ENCODE data around the gene MYL9. TPM values are rescaled to one million over a fixed set of nuclear protein-coding genes. Genes with fewer than 3 reads are reported as not detected.
"Not testable (repeated sequence)": the region's sequence is repeated elsewhere in the genome, so short reads cannot be mapped to it uniquely, and the experiment has no call there.

Gene MYL9
- total and polyA plus RNA-seq, 7 experiments from 2014 or later, result 0.29 to 2.4 (median 0.29) TPM; not detected in 4

DNA sequence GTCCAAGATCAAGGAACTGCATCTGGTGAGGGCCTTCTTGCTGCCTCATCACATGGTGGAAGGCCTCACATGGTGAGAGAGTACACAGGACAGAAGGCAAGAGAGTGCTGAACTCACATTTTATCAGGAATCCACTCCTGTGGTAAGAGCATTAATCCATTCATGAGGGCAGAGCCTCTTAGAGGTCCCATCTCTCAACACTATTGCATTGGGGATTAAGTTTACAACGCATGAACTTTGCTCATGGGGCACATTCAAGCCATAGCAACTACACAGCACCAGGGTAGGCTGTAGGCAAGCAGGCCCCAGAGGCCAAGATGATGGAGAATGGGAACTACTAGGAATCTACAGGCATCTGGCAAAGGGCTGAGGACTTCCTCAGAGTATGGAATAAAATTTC is 22.1 kb downstream of the MYL9 start:
- peak overlapping the region in 1 of 9 donors; percentile 21 for H3K27ac Mint-ChIP-seq
- H3K4me1 Mint-ChIP-seq, result peaks cover 0 to 5% (median 0%) of the 10 kb centered on the region in 7 donors
- no peaks in the 10 kb centered on the region for H3K27me3 Mint-ChIP-seq
- peaks cover 0 to 10% (median 4%) of the 10 kb centered on the region in 11 donors for H3K9me3 Mint-ChIP-seq
- Histone ChIP-seq H3K9me3 (ENCODE audit: control insufficient read depth in 2 of 3, low read length in 3 of 3) (no peaks in the 10 kb centered on the region), H3K27me3 (ENCODE audit: control insufficient read depth in 2 of 2, insufficient read depth in 2 of 2, low read length in 2 of 2) (no peaks in the 10 kb centered on the region), H3K4me1 (ENCODE audit: control insufficient read depth in 2 of 2, insufficient read depth in 2 of 2, low read length in 2 of 2) (peaks cover 0 to 10% of the 10 kb centered on the region in 2 donors), H3K4me3 (ENCODE audit: low read length) (no peak overlapping the region), H3K27ac (ENCODE audit: low read depth, low read length) (no peak overlapping the region), H3K36me3 (ENCODE audit: control insufficient read depth in 2 of 3, insufficient read depth in 3 of 3, low read length in 3 of 3) (no peaks in the 10 kb centered on the region)
- CTCF ChIA-PET, result no interaction called here
- no peak overlapping the region for H3K4me3 Mint-ChIP-seq
- peaks cover 0 to 13% (median 4%) of the 10 kb centered on the region in 5 donors for H3K36me3 Mint-ChIP-seq
- DNase-seq, result no peak
- POLR2A ChIA-PET, result no interaction called here
- intact Hi-C loops (cut with micrococcal nuclease), result no loop called here
- no peak for ATAC-seq

DNA sequence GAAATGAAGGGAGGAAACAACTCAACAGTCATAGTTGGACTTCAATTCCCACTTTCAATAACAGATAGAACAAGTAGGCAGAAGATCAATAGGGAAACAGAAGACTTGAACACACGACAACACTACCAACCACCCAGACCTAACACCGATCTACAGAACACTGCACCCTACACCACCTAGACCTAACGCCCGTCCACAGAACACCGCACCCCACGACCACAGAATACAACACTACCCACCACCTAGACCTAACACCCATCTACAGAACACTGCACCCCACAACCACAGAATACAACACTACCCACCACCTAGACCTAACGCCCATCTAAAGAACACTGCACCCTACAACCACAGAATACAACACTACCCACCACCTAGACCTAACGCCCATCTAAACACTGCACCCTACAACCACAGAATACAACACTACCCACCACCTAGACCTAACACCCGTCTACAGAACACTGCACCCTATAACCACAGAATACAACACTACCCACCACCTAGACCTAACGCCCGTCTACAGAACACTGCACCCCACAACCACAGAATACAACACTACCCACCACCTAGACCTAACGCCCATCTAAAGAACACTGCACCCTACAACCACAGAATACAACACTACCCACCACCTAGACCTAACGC is 22.9 kb downstream of the MYL9 start:
- ATAC-seq; H3K27ac ChIP-seq (ENCODE audit: low read depth, low read length); H3K27me3 Mint-ChIP-seq; H3K9me3 Mint-ChIP-seq; CTCF ChIA-PET; H3K4me1 Mint-ChIP-seq; H3K4me3 ChIP-seq (ENCODE audit: low read length); H3K9me3 ChIP-seq (ENCODE audit: control insufficient read depth in 2 of 3, low read length in 3 of 3); POLR2A ChIA-PET; intact Hi-C loops (cut with micrococcal nuclease); H3K4me3 Mint-ChIP-seq; H3K27me3 ChIP-seq (ENCODE audit: control insufficient read depth in 2 of 2, insufficient read depth in 2 of 2, low read length in 2 of 2); H3K36me3 ChIP-seq (ENCODE audit: control insufficient read depth in 2 of 3, insufficient read depth in 3 of 3, low read length in 3 of 3); DNase-seq: not testable (repeated sequence)
- Mint-ChIP-seq H3K36me3 (peaks cover 0 to 13% (median 4%) of the 10 kb centered on the region in 5 donors), H3K27ac (peak overlapping the region in 2 of 9 donors; percentile 12 to 75)
- H3K4me1 ChIP-seq (ENCODE audit: control insufficient read depth in 2 of 2, insufficient read depth in 2 of 2, low read length in 2 of 2), result peaks cover 0 to 10% of the 10 kb centered on the region in 2 donors

DNA sequence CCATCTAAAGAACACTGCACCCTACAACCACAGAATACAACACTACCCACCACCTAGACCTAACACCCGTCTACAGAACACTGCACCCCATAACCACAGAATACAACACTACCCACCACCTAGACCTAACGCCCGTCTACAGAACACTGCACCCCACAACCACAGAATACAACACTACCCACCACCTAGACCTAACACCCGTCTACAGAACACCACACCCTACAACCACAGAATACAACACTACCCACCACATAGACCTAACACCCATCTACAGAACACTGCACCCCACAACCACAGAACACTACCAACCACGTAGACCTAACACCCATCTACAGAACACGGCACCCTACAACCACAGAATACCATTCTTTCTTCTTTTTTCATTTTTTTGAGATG is 23.4 kb downstream of the MYL9 start:
- peak overlapping the region in 1 of 10 donors; percentile 1 for H3K4me3 Mint-ChIP-seq
- intact Hi-C loops (cut with micrococcal nuclease); DNase-seq; H3K9me3 ChIP-seq (ENCODE audit: control insufficient read depth in 2 of 3, low read length in 3 of 3); POLR2A ChIA-PET; H3K4me1 Mint-ChIP-seq; H3K36me3 ChIP-seq (ENCODE audit: control insufficient read depth in 2 of 3, insufficient read depth in 3 of 3, low read length in 3 of 3); ATAC-seq; H3K27me3 ChIP-seq (ENCODE audit: control insufficient read depth in 2 of 2, insufficient read depth in 2 of 2, low read length in 2 of 2); CTCF ChIA-PET; H3K9me3 Mint-ChIP-seq; H3K4me3 ChIP-seq (ENCODE audit: low read length); H3K27ac ChIP-seq (ENCODE audit: low read depth, low read length); H3K27me3 Mint-ChIP-seq: not testable (repeated sequence)
- peak overlapping the region in 2 of 9 donors; percentile 12 to 75 for H3K27ac Mint-ChIP-seq
- peaks cover 0 to 13% (median 4%) of the 10 kb centered on the region in 5 donors for H3K36me3 Mint-ChIP-seq
- peaks cover 0 to 10% of the 10 kb centered on the region in 2 donors for H3K4me1 ChIP-seq (ENCODE audit: control insufficient read depth in 2 of 2, insufficient read depth in 2 of 2, low read length in 2 of 2)

DNA sequence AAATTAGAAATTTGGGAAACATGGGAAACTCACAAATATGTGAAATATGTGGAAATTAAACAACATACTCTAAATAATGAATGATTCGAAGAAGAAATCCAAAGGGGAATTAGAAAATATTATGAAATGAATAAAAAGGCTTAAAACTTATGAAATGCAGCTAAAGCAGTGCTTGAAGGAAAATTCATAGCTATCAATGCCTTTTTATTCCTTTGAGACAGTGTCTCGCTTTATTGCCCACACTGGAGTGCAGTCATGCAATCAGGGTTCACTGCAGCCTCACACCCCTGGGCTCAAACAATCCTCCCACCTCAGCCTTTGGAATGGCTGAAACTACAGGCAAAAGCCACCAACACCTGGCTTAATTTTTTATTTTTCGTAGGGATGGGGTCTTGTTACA is 24.2 kb downstream of the MYL9 start:
- peaks cover 0 to 10% (median 4%) of the 10 kb centered on the region in 11 donors for H3K9me3 Mint-ChIP-seq
- intact Hi-C loops (cut with micrococcal nuclease), result no loop called here
- H3K4me1 Mint-ChIP-seq, result peaks cover 0 to 5% (median 0%) of the 10 kb centered on the region in 7 donors
- H3K4me3 Mint-ChIP-seq, result no peak overlapping the region
- no peaks in the 10 kb centered on the region for H3K27me3 ChIP-seq (ENCODE audit: control insufficient read depth in 2 of 2, insufficient read depth in 2 of 2, low read length in 2 of 2)
- POLR2A ChIA-PET, result interaction anchor here (0.5 kb wide), 1 partner anchor 57 kb away, joined by 3 read pairs; no protein-coding TSS in a partner anchor
- H3K36me3 ChIP-seq (ENCODE audit: control insufficient read depth in 2 of 3, insufficient read depth in 3 of 3, low read length in 3 of 3), result no peaks in the 10 kb centered on the region
- no peaks in the 10 kb centered on the region for H3K9me3 ChIP-seq (ENCODE audit: control insufficient read depth in 2 of 3, low read length in 3 of 3)
- no peak for DNase-seq
- peaks cover 0 to 10% of the 10 kb centered on the region in 2 donors for H3K4me1 ChIP-seq (ENCODE audit: control insufficient read depth in 2 of 2, insufficient read depth in 2 of 2, low read length in 2 of 2)
- H3K27me3 Mint-ChIP-seq, result no peaks in the 10 kb centered on the region
- H3K27ac ChIP-seq (ENCODE audit: low read depth, low read length), result no peak overlapping the region
- CTCF ChIA-PET, result no interaction called here
- ATAC-seq, result no peak
- peaks cover 0 to 13% (median 4%) of the 10 kb centered on the region in 5 donors for H3K36me3 Mint-ChIP-seq
- no peak overlapping the region for H3K4me3 ChIP-seq (ENCODE audit: low read length)
- H3K27ac Mint-ChIP-seq, result no peak overlapping the region

DNA sequence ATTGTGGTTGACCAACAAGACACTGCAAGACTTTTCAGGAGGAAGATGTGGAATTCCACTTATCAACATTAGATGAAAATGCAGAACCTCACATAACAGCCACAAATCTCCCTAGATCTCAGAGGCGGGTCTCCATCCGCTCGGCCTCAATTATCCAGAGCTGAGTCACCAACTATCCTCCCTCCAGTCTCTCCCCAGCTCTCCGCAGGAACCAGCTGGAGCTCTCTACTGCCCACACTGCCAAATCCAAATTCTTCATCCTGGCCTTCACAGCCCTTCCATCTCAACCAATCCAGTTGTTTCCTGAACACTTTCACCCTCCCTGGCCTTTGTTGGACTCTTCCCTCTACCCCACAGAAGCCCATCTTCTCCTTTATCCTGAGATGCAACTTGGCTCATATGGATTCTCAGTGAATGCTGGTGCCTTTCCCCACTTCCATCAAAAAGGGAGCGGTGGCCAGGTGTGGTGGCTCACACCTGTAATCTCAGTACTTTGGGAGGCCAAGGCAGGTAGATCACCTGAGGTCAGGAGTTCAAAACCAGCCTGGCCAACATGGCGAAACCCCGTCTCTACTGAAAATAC is 28.6 kb downstream of the MYL9 start:
- ATAC-seq (no peak), DNase-seq (no peak)
- H3K27ac Mint-ChIP-seq, result peak overlapping the region; percentile 10 to 99 (median 72)
- Histone ChIP-seq H3K4me3 (ENCODE audit: low read length) (no peak overlapping the region), H3K36me3 (ENCODE audit: control insufficient read depth in 2 of 3, insufficient read depth in 3 of 3, low read length in 3 of 3) (peaks cover 0 to 6% (median 0%) of the 10 kb centered on the region in 3 experiments), H3K9me3 (ENCODE audit: control insufficient read depth in 2 of 3, low read length in 3 of 3) (no peaks in the 10 kb centered on the region), H3K27ac (ENCODE audit: low read depth, low read length) (no peak overlapping the region), H3K4me1 (ENCODE audit: control insufficient read depth in 2 of 2, insufficient read depth in 2 of 2, low read length in 2 of 2) (peaks cover 6 to 17% of the 10 kb centered on the region in 2 donors), H3K27me3 (ENCODE audit: control insufficient read depth in 2 of 2, insufficient read depth in 2 of 2, low read length in 2 of 2) (no peaks in the 10 kb centered on the region)
- H3K4me3 Mint-ChIP-seq, result no peak overlapping the region
- no peaks in the 10 kb centered on the region for H3K27me3 Mint-ChIP-seq
- peaks cover 0 to 6% (median 2%) of the 10 kb centered on the region in 11 donors for H3K9me3 Mint-ChIP-seq
- ChIA-PET CTCF (no interaction called here), POLR2A (interaction anchor here (9.3 kb wide), 1 partner anchor 35 kb away, joined by 93 read pairs; the partner anchor contains the start of gene RAB5IF)
- H3K4me1 Mint-ChIP-seq, result peaks cover 16 to 24% (median 22%) of the 10 kb centered on the region in 7 donors
- H3K36me3 Mint-ChIP-seq, result peaks cover 0 to 5% (median under 1%) of the 10 kb centered on the region in 5 donors
- intact Hi-C loops (cut with micrococcal nuclease), result loop anchor here in 1 of 2 donors (10.0 kb wide), 1 partner anchor 1475 kb away; the partner anchor contains the start of gene TRPC4AP

DNA sequence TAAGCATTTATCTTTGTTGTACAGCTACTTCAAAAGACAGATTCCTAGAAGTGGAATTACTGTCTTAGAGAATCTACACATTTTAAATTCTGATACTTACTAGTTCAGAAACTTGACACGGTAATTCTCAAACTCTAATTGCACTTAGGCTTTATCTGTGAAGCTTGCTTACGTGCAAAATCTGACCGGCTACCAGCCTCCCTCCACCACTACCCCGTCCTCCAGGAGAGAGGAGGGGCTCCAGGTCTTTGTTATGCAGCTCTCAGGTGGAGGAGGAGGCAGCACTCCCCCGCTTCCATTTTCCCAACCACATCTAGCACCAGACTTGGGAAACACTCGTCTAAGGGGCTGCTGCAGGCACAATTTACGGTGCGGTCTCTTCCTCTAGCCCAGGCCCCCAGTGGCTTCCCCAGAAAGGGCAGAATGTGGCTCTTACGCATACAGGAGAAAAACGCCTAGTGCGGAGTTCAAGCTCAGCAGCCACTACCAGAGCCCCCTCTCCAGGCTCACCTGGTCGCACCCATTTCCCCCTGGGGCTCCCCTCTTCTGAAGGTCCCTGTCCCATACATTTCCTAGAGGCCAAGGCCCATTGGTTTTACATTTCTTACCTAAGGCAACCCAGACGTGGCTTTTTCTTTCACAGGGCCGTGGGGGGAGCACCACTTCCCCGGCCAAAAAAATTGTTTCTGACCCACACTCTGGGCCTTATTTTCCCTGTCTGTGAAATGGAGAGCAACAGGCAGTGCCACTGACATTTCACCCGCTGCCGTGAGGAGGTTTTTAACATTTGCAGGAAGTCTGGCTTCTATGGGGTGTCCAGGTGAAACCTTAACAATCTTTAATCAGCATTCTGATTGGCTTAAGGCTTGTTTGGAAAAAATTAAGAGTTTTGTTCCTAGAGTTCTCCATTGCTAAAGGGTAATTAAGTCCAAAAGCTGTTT is 30.5 kb downstream of the MYL9 start:
- no peaks in the 10 kb centered on the region for H3K9me3 ChIP-seq (ENCODE audit: control insufficient read depth in 2 of 3, low read length in 3 of 3)
- Mint-ChIP-seq H3K27ac (peak overlapping the region; percentile 96 to 100 (median 99)), H3K36me3 (peaks cover 0 to 14% (median 0%) of the 10 kb centered on the region in 5 donors), H3K27me3 (no peaks in the 10 kb centered on the region), H3K4me3 (peak overlapping the region; percentile 79 to 96 (median 90)), H3K4me1 (peaks cover 27 to 42% (median 40%) of the 10 kb centered on the region in 7 donors), H3K9me3 (peaks cover 0 to 6% (median 0%) of the 10 kb centered on the region in 11 donors)
- CTCF ChIA-PET, result interaction anchor here (0.6 to 1.0 kb wide), 5 partner anchors 12 to 33 kb away, joined by 3 to 5 read pairs (median 3); no protein-coding TSS in a partner anchor
- peak overlapping the region; percentile 52 for H3K4me3 ChIP-seq (ENCODE audit: low read length)
- peaks cover 13 to 34% of the 10 kb centered on the region in 2 donors for H3K4me1 ChIP-seq (ENCODE audit: control insufficient read depth in 2 of 2, insufficient read depth in 2 of 2, low read length in 2 of 2)
- POLR2A ChIA-PET, result interaction anchor here (0.6 to 9.3 kb wide), 10 partner anchors 14 to 828 kb away, joined by 3 to 123 read pairs (median 3); partner anchors contain the start of genes RAB5IF and SLA2
- peaks cover 0 to 6% (median 0%) of the 10 kb centered on the region in 3 experiments for H3K36me3 ChIP-seq (ENCODE audit: control insufficient read depth in 2 of 3, insufficient read depth in 3 of 3, low read length in 3 of 3)
- H3K27me3 ChIP-seq (ENCODE audit: control insufficient read depth in 2 of 2, insufficient read depth in 2 of 2, low read length in 2 of 2), result no peaks in the 10 kb centered on the region
- ATAC-seq (no peak), DNase-seq (peak in 5 of 9 donors; percentile 8 to 31 (median 14))
- intact Hi-C loops (cut with micrococcal nuclease), result loop anchor here (1.0 to 10.0 kb wide), 4 partner anchors 16 to 1477 kb away; partner anchors contain the start of genes AAR2 (in 1 of the 2) and TRPC4AP (in 1 of the 2)
- H3K27ac ChIP-seq (ENCODE audit: low read depth, low read length), result peak overlapping the region; percentile 100

Data from naive thymus-derived CD4-positive, alpha-beta T cell (primary cell).